H1 (cell line): ENCODE measurements around the gene ITPR3. TPM values are rescaled to one million over a fixed set of nuclear protein-coding genes. Genes with fewer than 3 reads are reported as not detected.

ENCODE experiments used
- CTCF ChIA-PET: fragments of 300-600 bp; sonication (Branson Sonifier 250); formaldehyde crosslinking; loops from one replicate; lab custom pipeline; 2021; ENCODE audit not compliant: partially characterized antibody; lab: Charles Lee
- POLR2A ChIA-PET: fragments of 300-600 bp; sonication (Branson Sonifier 250); formaldehyde crosslinking; loops from one replicate; lab custom pipeline; 2021; ENCODE audit warnings: inconsistent platforms; ENCODE audit not compliant: partially characterized antibody; lab: Charles Lee
- DNase-seq, 2 experiments: peaks; one replicate each; pipeline versions ENCODE4 v3.0.0 to v3.0.0-alpha.2; 2010 to 2022; ENCODE audit warnings: low spot score in 2 of 2, low read depth in 1 of 2, mixed read lengths in 1 of 2
- FAIRE-seq: peaks from 2 replicates; lab custom pipeline; 2011; peaks lifted over from hg19 to GRCh38; lab: Jason Lieb, UNC
- H2AFZ ChIP-seq: 2 replicates; pipeline ENCODE4 v1.8.1; 2012; ENCODE audit warnings: low read length, inconsistent platforms
- H2AK5ac ChIP-seq: 2 replicates; pipeline ENCODE4 v1.6.1; 2013; ENCODE audit warnings: low read depth, low read length
- H2BK120ac ChIP-seq: replicated peaks from 2 replicates; pipeline ENCODE3; 2013; ENCODE audit warnings: low read depth, low read length, inconsistent platforms
- H2BK12ac ChIP-seq: 2 replicates; pipeline ENCODE4 v1.6.1; 2013; ENCODE audit warnings: low read depth, low read length
- H2BK15ac ChIP-seq: 2 replicates; pipeline ENCODE4 v1.6.1; 2013; ENCODE audit warnings: low read length
- H2BK20ac ChIP-seq: 2 replicates; pipeline ENCODE4 v1.6.1; 2013; ENCODE audit warnings: low read length
- H2BK5ac ChIP-seq: 2 replicates; pipeline ENCODE4 v1.6.1; 2013; ENCODE audit warnings: low read depth, low read length
- H3K14ac ChIP-seq: 2 replicates; pipeline ENCODE4 v1.6.1; 2013; ENCODE audit warnings: inconsistent platforms; ENCODE audit not compliant: insufficient read length
- H3K18ac ChIP-seq: 2 replicates; pipeline ENCODE4 v1.6.1; 2013; ENCODE audit warnings: low read length; ENCODE audit errors: extremely low read depth
- H3K23ac ChIP-seq: 2 replicates; pipeline ENCODE4 v1.6.1; 2013; ENCODE audit warnings: inconsistent platforms; ENCODE audit not compliant: insufficient read length
- H3K23me2 ChIP-seq: 2 replicates; pipeline ENCODE4 v1.6.1; 2013; ENCODE audit warnings: low read depth, low read length
- H3K27ac ChIP-seq: 2 replicates; pipeline ENCODE4 v1.6.1; 2011; ENCODE audit warnings: low read depth, low read length, inconsistent platforms
- H3K27me3 ChIP-seq, 4 experiments: replicated peaks in 1 of 4; 1 replicate in 1 of 4; 2 replicates in 3 of 4; pipeline versions ENCODE4 v1.6.1 to v1.8.1; 2011 to 2013; ENCODE audit warnings: low read length in 3 of 4, mild to moderate bottlenecking in 3 of 4, inconsistent platforms in 2 of 4, mixed read lengths in 2 of 4, moderate library complexity in 1 of 4; ENCODE audit not compliant: control insufficient read depth in 3 of 4, insufficient read depth in 3 of 4; ENCODE audit errors: extremely low read depth in 1 of 4
- H3K36me3 ChIP-seq, 4 experiments: 2 replicates each; pipeline versions ENCODE4 v1.6.1 to v1.8.1; 2011 to 2013; ENCODE audit warnings: mild to moderate bottlenecking in 4 of 4, low read length in 3 of 4, moderate library complexity in 2 of 4, control low read depth in 1 of 4, inconsistent platforms in 1 of 4; ENCODE audit not compliant: insufficient read depth in 4 of 4, control insufficient read depth in 2 of 4
- H3K4ac ChIP-seq: replicated peaks from 2 replicates; pipeline ENCODE3; 2013; ENCODE audit warnings: low read length, low read depth, mixed read lengths, inconsistent platforms; ENCODE audit not compliant: insufficient read length
- H3K4me1 ChIP-seq, 4 experiments: replicated peaks in 1 of 4; 1 replicate in 1 of 4; 2 replicates in 3 of 4; pipeline versions ENCODE4 v1.6.1 to v1.8.1; 2011 to 2013; ENCODE audit warnings: low read length in 3 of 4, inconsistent platforms in 2 of 4, mixed read lengths in 1 of 4; ENCODE audit not compliant: insufficient read depth in 4 of 4, control insufficient read depth in 3 of 4
- H3K4me2 ChIP-seq, 2 experiments: 2 replicates each; pipeline versions ENCODE4 v1.6.1 to v1.8.1; 2011 to 2013; ENCODE audit warnings: low read depth in 2 of 2, low read length in 2 of 2, control low read depth in 1 of 2, inconsistent platforms in 1 of 2, mild to moderate bottlenecking in 1 of 2; ENCODE audit not compliant: insufficient read depth in 1 of 2
- H3K4me3 ChIP-seq, 4 experiments: fragments of 200-600, 300-600 bp in 1 of 4; sonication (generic), shearing (Covaris generic), sonication (Bioruptor Twin) in 1 of 4; 2 replicates each; pipeline versions ENCODE4 v1.5.1 to v1.8.1; 2011 to 2016; ENCODE audit warnings: low read length in 4 of 4, low read depth in 3 of 4, control low read depth in 2 of 4, inconsistent platforms in 2 of 4, mild to moderate bottlenecking in 2 of 4, mixed read lengths in 1 of 4, moderate library complexity in 1 of 4; ENCODE audit not compliant: insufficient read depth in 2 of 4; ENCODE audit errors: extremely low read depth in 1 of 4
- H3K56ac ChIP-seq: replicated peaks from 2 replicates; pipeline ENCODE3; 2013; ENCODE audit warnings: low read depth, mild to moderate bottlenecking, mixed read lengths, low read length, inconsistent platforms; ENCODE audit not compliant: insufficient read length
- H3K79me1 ChIP-seq: 2 replicates; pipeline ENCODE4 v1.6.1; 2013; ENCODE audit warnings: low read depth, low read length, control low read depth
- H3K79me2 ChIP-seq, 2 experiments: 2 replicates each; pipeline versions ENCODE4 v1.6.1 to v1.8.1; 2012 to 2013; ENCODE audit warnings: low read length in 2 of 2, mild to moderate bottlenecking in 2 of 2, inconsistent platforms in 1 of 2; ENCODE audit not compliant: insufficient read depth in 2 of 2, control insufficient read depth in 1 of 2
- H3K9ac ChIP-seq, 4 experiments: replicated peaks in 1 of 4; 1 replicate in 1 of 4; 2 replicates in 3 of 4; pipeline versions ENCODE4 v1.6.1 to v1.8.1; 2011 to 2013; ENCODE audit warnings: low read depth in 3 of 4, low read length in 3 of 4, control low read depth in 2 of 4, mild to moderate bottlenecking in 2 of 4, moderate library complexity in 2 of 4, inconsistent platforms in 1 of 4; ENCODE audit errors: extremely low read depth in 1 of 4
- H3K9me3 ChIP-seq, 2 experiments: 2 replicates each; pipeline versions ENCODE4 v1.6.1 to v1.8.1; 2012 to 2013; ENCODE audit warnings: mild to moderate bottlenecking in 2 of 2, moderate library complexity in 2 of 2, control low read depth in 1 of 2, inconsistent platforms in 1 of 2, low read depth in 1 of 2, low read length in 1 of 2, mixed read lengths in 1 of 2; ENCODE audit not compliant: insufficient read depth in 2 of 2
- H4K20me1 ChIP-seq, 2 experiments: replicated peaks in 1 of 2; 2 replicates each; pipeline versions ENCODE3 to v1.8.1; 2011 to 2013; ENCODE audit warnings: inconsistent platforms in 2 of 2, low read length in 2 of 2, mild to moderate bottlenecking in 1 of 2; ENCODE audit not compliant: insufficient read depth in 2 of 2, control insufficient read depth in 1 of 2
- H4K5ac ChIP-seq: 2 replicates; pipeline ENCODE4 v1.6.1; 2013; ENCODE audit warnings: low read length, low read depth, mixed read lengths, inconsistent platforms; ENCODE audit not compliant: insufficient read length
- H4K8ac ChIP-seq: 2 replicates; pipeline ENCODE4 v1.8.0; 2013; ENCODE audit warnings: mild to moderate bottlenecking, moderate library complexity, low read length, inconsistent platforms; ENCODE audit not compliant: insufficient read depth; ENCODE audit errors: extremely low read depth
- H4K91ac ChIP-seq: replicated peaks from 2 replicates; pipeline ENCODE3; 2013; ENCODE audit warnings: low read length, mixed read lengths, inconsistent platforms; ENCODE audit not compliant: insufficient read length
- CEBPB ChIP-seq: IDR thresholded peaks from 2 replicates; pipeline ENCODE4 v1.6.1; 2012; ENCODE audit warnings: low read depth, low read length
- JUND ChIP-seq: IDR thresholded peaks from 2 replicates; pipeline ENCODE4 v1.6.1; 2011; ENCODE audit warnings: mild to moderate bottlenecking, improper control_type of control experiment, low read length
- PHF8 ChIP-seq: fragments of 200-600 bp; sonication (generic); conservative IDR thresholded peaks from 2 replicates; pipeline ENCODE4 v1.7.1; 2012; ENCODE audit warnings: low read depth, mild to moderate bottlenecking, inconsistent platforms, low read length, moderate library complexity
- SIRT6 ChIP-seq: IDR thresholded peaks from one replicate; pipeline ENCODE4 v1.7.1; 2012; ENCODE audit warnings: low read length, inconsistent platforms
- SP2 ChIP-seq: IDR thresholded peaks from 2 replicates; pipeline ENCODE4 v1.6.1; 2012; ENCODE audit warnings: mild to moderate bottlenecking, low read length, inconsistent platforms
- WGBS, 2 experiments: shearing (Covaris generic) in 1 of 2; methylation state at CpG; one replicate each; pipeline versions ENCODE4 v1.1.6 to v1.1.7; 2013 to 2015; ENCODE audit warnings: low lambda C conversion rate in 2 of 2, mixed read lengths in 2 of 2, inconsistent platforms in 1 of 2, low coverage in 1 of 2, missing lambda C conversion rate in 1 of 2; ENCODE audit not compliant: insufficient replicate concordance in 2 of 2, insufficient coverage in 1 of 2, insufficient read length in 1 of 2; ENCODE audit errors: extremely low coverage in 1 of 2, missing lambda C conversion rate in 1 of 2; 5-methylcytosine and 5-hydroxymethylcytosine counted together
- polyA plus RNA-seq, 7 experiments: library from polyadenylated mRNA; depleted of rRNA in 3 of 7; stranded (reverse) in 5 of 7; unstranded in 2 of 7; fragments of >200 nt in 5 of 7; fragments of 200-250 nt in 2 of 7; gene quantifications; 1 replicate in 5 of 7; 2 replicates in 1 of 7; 4 replicates in 1 of 7; pipeline versions ENCODE4 v1.2.1 to v1.2.3, GENCODE V29; 2011 to 2013; ENCODE audit warnings: missing spikeins in 2 of 7, mixed read lengths in 2 of 7
- total RNA-seq: library from RNA; stranded (reverse); fragmentation: NEBNext Ultra II Directional; extraction: Animal tissue kit (Norgen Biotek cat#: 25700); gene quantifications from 2 replicates; pipeline ENCODE4 v1.2.1, GENCODE V29; 2021

ITPR3 gene
- total and polyA plus RNA-seq, 2 of the 8 experiments (the other 6 are each of a cell fraction or from before 2014, with no cell fraction given): 29.1 to 45.7 TPM

GRCh38 chr6:33630014-33630413 is 8.9 kb downstream of the ITPR3 start:
- DNase-seq (no peak), FAIRE-seq (no peak)
- H2BK12ac ChIP-seq: no peak overlapping the region
- no peak overlapping the region for H2BK15ac ChIP-seq
- H4K8ac ChIP-seq: no peak overlapping the region
- ChIA-PET POLR2A (interaction anchor here (0.7 to 1.2 kb wide), 6 partner anchors 9 to 81 kb away, joined by 3 to 5 read pairs (median 4); partner anchors contain the start of gene ITPR3), CTCF (interaction anchor here (0.6 to 3.9 kb wide), 9 partner anchors 9 to 73 kb away, joined by 3 to 59 read pairs (median 6); partner anchors contain the start of gene ITPR3)
- peaks cover 0 to 2% (median 0%) of the 10 kb centered on the region in 4 experiments; a peak in 1 of 8 replicates for H3K36me3 ChIP-seq
- H3K9me3 ChIP-seq: no peaks in the 10 kb centered on the region
- no peak overlapping the region for H3K23ac ChIP-seq
- no peak overlapping the region for H2BK20ac ChIP-seq
- no peak overlapping the region for H4K5ac ChIP-seq
- H4K20me1 ChIP-seq: peaks cover 3 to 14% of the 10 kb centered on the region in 2 experiments
- H3K14ac ChIP-seq: no peak overlapping the region
- H3K4me3 ChIP-seq: no peak overlapping the region
- no peak overlapping the region for H3K4me2 ChIP-seq
- H3K27ac ChIP-seq: no peak overlapping the region
- H3K27me3 ChIP-seq: no peaks in the 10 kb centered on the region; a peak in 2 of 7 replicates
- peaks cover 3 to 30% (median 17%) of the 10 kb centered on the region in 4 experiments for H3K4me1 ChIP-seq
- peaks cover 11% of the 10 kb centered on the region; the same call in 1 of the 2 replicates for H3K23me2 ChIP-seq
- peaks cover 4% of the 10 kb centered on the region; the same call in 1 of the 2 replicates for H3K79me1 ChIP-seq
- H2BK5ac ChIP-seq: no peak overlapping the region
- no peak overlapping the region for H2AK5ac ChIP-seq
- 89% methylated on average over 10 of the region's 10 CpGs; no CpG with 5 or more reads in 1 of the 2 experiments for WGBS, 2 experiments
- no peak overlapping the region for H4K91ac ChIP-seq
- no peak overlapping the region for H2BK120ac ChIP-seq
- H2AFZ ChIP-seq: no peak overlapping the region
- TF ChIP-seq JUND (no peak), SP2 (no peak), SIRT6 (no peak), PHF8 (no peak), CEBPB (no peak)
- no peak overlapping the region for H3K18ac ChIP-seq
- H3K4ac ChIP-seq: no peak overlapping the region
- peaks cover 0 to 19% of the 10 kb centered on the region in 2 experiments; a peak in 1 of 4 replicates for H3K79me2 ChIP-seq
- H3K9ac ChIP-seq: no peak overlapping the region
- H3K56ac ChIP-seq: no peak overlapping the region
